ACC112 (cell line): ENCODE results near the gene SHCBP1L.

Experiments used
- H2AFZ ChIP-seq: fragments of 200-600 bp; sonication (generic); one replicate; pipeline ENCODE4 v1.6.0; 2017; ENCODE audit warnings: antibody characterized with exemption, low read length; ENCODE audit not compliant: unreplicated experiment
- H3K27ac ChIP-seq: fragments of 200-600 bp; sonication (generic); 2 replicates; pipeline ENCODE4 v1.5.1; 2014; ENCODE audit warnings: low read depth, mild to moderate bottlenecking, antibody characterized with exemption, low read length, moderate library complexity
- H3K27me3 ChIP-seq: fragments of 200-600 bp; sonication (generic); 2 replicates; pipeline ENCODE4 v1.6.1; 2014; ENCODE audit warnings: mild to moderate bottlenecking, antibody characterized with exemption, low read length, moderate library complexity, mixed read lengths; ENCODE audit not compliant: insufficient read depth
- H3K36me3 ChIP-seq: fragments of 200-600 bp; sonication (generic); 2 replicates; pipeline ENCODE4 v1.6.1; 2016; ENCODE audit warnings: mild to moderate bottlenecking, antibody characterized with exemption, low read length, moderate library complexity, mixed read lengths; ENCODE audit not compliant: insufficient read depth
- H3K4me1 ChIP-seq: fragments of 200-600 bp; sonication (generic); one replicate; pipeline ENCODE4 v1.6.1; 2016; ENCODE audit warnings: low read length, mixed read lengths; ENCODE audit not compliant: insufficient read depth, unreplicated experiment, control insufficient read depth
- H3K4me3 ChIP-seq: fragments of 200-600 bp; sonication (generic); 2 replicates; pipeline ENCODE4 v1.5.1; 2014; ENCODE audit warnings: mild to moderate bottlenecking, low read depth, low read length
- H3K79me2 ChIP-seq: fragments of 200-600 bp; sonication (generic); one replicate; pipeline ENCODE4 v1.6.0; 2016; ENCODE audit warnings: low read length; ENCODE audit not compliant: control insufficient read depth, unreplicated experiment, insufficient read depth

Gene SHCBP1L

GRCh38 chr1:182952677-182953444, at the start of gene SHCBP1L:
TSS of gene SHCBP1L (minus strand) at chr1:182953166. CDS start at chr1:182953133, 33 bp downstream.
- Histone ChIP-seq H3K27me3 (peaks cover 5% of the 10 kb centered on the region; the same call in 1 of the 2 replicates), H3K4me1 (peaks cover 20% of the 10 kb centered on the region), H3K36me3 (no peaks in the 10 kb centered on the region), H3K79me2 (no peaks in the 10 kb centered on the region), H3K4me3 (peak within 1 kb of the TSS; percentile 51; the same call in 1 of the 2 replicates), H2AFZ (peak within 1 kb of the TSS; percentile 53), H3K27ac (no peak within 1 kb of the TSS)

DNA sequence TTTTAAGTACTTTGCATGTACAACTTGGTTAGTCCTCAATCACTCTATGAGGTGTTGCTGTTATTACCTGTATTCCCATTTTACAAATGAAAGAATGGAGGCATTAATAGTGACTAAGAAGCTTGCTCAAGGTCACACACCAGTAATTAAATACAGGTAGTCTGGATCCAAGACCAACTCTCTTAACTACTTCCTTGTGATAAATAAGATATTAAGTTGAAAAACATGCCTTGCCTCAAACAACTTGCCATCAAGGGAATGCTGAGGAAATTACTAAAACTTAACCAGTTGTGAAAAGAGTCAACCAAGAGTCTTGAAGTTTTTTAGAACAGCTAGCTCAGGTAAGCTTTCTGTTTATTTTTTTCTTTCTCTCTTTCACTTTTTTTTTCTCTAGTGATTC, 49.3 kb upstream of the SHCBP1L start:
- Histone ChIP-seq H3K79me2 (no peaks in the 10 kb centered on the region), H3K36me3 (no peaks in the 10 kb centered on the region), H3K4me1 (peaks cover 15% of the 10 kb centered on the region), H3K27me3 (no peaks in the 10 kb centered on the region), H3K4me3 (peak overlapping the region; percentile 30; the same call in 1 of the 2 replicates), H2AFZ (peak overlapping the region; percentile 42), H3K27ac (no peak overlapping the region)

DNA sequence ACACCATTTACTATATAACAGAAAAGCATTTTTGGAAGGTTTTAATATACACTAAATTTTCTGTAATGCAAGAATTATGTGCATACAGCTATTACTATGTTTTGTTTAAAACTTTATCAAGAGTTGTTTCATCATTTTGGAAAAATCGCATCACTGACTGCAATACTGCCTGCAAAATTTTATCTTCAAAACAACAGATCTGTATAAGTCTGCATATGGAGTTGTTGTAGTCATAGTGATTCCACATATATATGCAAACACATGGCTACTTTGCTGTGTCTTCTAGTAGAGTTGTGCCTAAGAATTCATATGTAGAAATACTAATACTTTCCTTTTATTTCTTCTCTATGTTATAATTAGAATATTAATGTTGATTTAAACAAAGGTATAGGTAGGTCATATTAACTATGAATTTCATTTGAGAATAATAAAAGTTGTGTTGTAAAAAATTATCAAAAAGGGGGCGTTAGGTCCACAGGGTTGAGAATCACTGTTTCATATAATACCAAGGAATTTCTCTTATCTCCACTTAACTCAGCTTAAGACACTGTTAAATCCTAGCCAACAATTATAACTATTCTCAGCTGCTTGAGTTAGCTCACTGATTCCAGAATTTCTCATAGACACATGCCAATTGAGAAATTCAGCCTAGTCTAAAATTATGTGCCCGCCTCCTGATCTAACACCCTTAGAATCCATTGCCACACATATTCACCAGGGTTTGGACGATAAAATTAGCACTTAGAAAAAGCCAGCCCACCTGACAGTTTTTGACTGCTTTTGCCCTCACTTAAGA, 47.4 kb upstream of the SHCBP1L start:
- Histone ChIP-seq H3K4me1 (peaks cover 15% of the 10 kb centered on the region), H3K36me3 (no peaks in the 10 kb centered on the region), H2AFZ (no peak overlapping the region), H3K27ac (no peak overlapping the region), H3K4me3 (no peak overlapping the region), H3K79me2 (no peaks in the 10 kb centered on the region), H3K27me3 (no peaks in the 10 kb centered on the region)

- Histone ChIP-seq H3K27ac (no peak overlapping the region), H3K27me3 (no peaks in the 10 kb centered on the region), H3K79me2 (no peaks in the 10 kb centered on the region), H3K4me1 (peaks cover 11% of the 10 kb centered on the region), H2AFZ (no peak overlapping the region), H3K4me3 (no peak overlapping the region), H3K36me3 (no peaks in the 10 kb centered on the region)
Measured at GRCh38 chr1:182998482-182998881, 45.5 kb upstream of the SHCBP1L start.

GRCh38 chr1:182996816-182997215, 43.9 kb upstream of the SHCBP1L start:
- Histone ChIP-seq H3K27ac (no peak overlapping the region), H3K36me3 (no peaks in the 10 kb centered on the region), H3K79me2 (no peaks in the 10 kb centered on the region), H2AFZ (no peak overlapping the region), H3K4me1 (peaks cover under 1% of the 10 kb centered on the region), H3K4me3 (no peak overlapping the region), H3K27me3 (no peaks in the 10 kb centered on the region)

GRCh38 chr1:182995894-182996293, 42.9 kb upstream of the SHCBP1L start:
- H3K36me3 ChIP-seq: no peaks in the 10 kb centered on the region
- no peak overlapping the region for H2AFZ ChIP-seq
- H3K4me1 ChIP-seq: peaks cover 6% of the 10 kb centered on the region
- H3K27ac ChIP-seq: no peak overlapping the region
- H3K79me2 ChIP-seq: no peaks in the 10 kb centered on the region
- no peaks in the 10 kb centered on the region for H3K27me3 ChIP-seq
- H3K4me3 ChIP-seq: no peak overlapping the region

DNA sequence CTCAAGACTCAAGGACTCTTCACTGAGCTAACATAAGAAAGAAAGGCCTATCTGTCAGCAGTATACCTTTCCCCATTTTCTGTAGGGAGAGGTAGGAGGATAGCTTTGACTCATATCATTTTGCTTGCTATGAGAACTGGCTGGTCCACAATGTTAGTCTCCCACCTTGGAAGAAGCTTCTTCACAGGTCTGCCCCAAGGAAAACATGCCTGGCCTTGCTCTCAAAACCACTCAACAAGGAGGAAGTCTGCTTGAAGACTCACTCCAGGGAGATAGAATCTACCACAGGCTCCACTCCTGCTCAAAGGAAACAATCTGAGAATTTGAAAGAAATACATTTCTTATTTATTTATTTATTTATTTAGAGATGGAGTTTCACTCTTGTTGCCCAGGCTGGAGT, 40.8 kb upstream of the SHCBP1L start:
- no peak overlapping the region for H3K4me3 ChIP-seq
- no peaks in the 10 kb centered on the region for H3K36me3 ChIP-seq
- H3K4me1 ChIP-seq: peaks cover 19% of the 10 kb centered on the region
- H3K79me2 ChIP-seq: no peaks in the 10 kb centered on the region
- H2AFZ ChIP-seq: no peak overlapping the region
- H3K27me3 ChIP-seq: no peaks in the 10 kb centered on the region
- H3K27ac ChIP-seq: no peak overlapping the region

DNA sequence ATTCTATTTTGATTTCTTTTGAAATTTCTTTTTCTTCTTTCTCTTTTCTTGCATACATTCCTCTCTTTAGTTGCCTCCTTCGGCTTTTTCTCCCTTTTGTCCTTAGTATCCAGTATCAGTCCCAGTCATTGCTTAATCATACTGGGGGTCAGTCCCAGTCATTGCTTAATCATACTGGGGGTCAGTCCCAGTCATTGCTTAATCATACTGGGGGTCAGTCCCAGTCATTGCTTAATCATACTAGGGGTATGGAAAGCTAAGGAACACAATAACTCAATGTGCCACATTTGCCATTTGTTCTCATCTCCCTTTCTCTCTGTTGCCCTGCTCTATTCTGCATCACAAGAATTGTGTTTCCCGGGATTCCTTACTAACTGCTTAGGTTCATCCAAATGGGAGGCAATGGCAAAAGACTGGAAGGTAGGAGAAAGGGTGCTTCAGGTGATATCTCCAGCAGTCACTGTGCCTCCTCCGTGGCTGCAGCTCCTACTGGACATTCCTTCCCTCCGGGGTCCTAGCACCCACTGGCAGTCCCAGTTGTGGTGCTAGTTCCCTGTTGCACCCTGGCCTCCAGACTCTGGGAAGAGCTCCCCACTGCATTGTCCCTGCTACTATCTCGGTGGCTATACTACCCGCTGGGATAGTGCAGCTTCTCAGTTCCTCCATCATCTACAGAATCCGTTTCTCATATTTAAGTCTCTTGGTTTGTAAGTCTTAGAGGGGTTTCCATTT, 37.6 kb upstream of the SHCBP1L start:
- H3K27ac ChIP-seq: peak overlapping the region; percentile 78
- H3K27me3 ChIP-seq: no peaks in the 10 kb centered on the region
- H3K36me3 ChIP-seq: no peaks in the 10 kb centered on the region
- peak overlapping the region; percentile 38 for H3K4me3 ChIP-seq
- H3K79me2 ChIP-seq: no peaks in the 10 kb centered on the region
- peaks cover 19% of the 10 kb centered on the region for H3K4me1 ChIP-seq
- peak overlapping the region; percentile 95 for H2AFZ ChIP-seq

DNA sequence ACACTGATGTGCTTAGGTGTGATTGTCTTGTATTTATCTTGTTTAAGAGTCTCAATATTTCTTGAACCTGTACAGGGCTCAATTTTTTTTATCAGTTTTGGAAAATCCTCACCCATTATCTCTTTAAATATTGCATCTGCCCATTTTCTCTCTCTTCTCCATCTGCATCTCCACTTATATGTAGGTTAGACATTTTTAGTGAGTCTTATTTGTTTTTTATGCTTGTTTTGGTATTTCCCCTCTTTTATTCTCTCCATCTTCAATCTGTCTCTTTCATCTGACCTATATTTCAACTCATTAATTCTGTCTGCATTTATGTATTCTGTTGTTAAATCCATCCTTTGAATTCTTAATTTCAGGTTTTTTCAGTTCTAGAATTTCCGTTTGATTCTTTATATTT, 32.9 kb upstream of the SHCBP1L start:
- H3K27me3 ChIP-seq: no peaks in the 10 kb centered on the region
- H3K4me3 ChIP-seq: no peak overlapping the region
- H3K79me2 ChIP-seq: no peaks in the 10 kb centered on the region
- no peak overlapping the region for H2AFZ ChIP-seq
- H3K4me1 ChIP-seq: peaks cover 12% of the 10 kb centered on the region
- no peaks in the 10 kb centered on the region for H3K36me3 ChIP-seq
- no peak overlapping the region for H3K27ac ChIP-seq

DNA sequence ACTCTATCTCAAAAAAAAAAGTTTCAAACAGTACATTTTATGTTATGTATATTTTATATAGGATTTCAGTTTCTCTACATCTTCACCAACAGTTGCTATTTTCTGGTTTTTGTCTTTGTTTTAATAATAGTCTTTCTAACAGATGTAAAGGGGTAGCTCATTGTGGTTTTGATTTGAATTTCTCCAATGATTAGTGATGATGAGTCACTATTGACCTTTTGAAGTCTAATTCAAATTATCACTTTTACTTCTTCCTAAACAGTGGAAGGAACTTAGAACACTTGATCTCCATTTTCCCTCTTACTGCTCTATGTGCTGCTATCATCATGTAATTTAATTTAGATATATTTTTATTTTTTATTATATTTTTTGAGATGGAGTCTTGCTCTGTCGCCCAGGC, 31.7 kb upstream of the SHCBP1L start:
- Histone ChIP-seq H3K27me3 (no peaks in the 10 kb centered on the region), H2AFZ (no peak overlapping the region), H3K4me3 (no peak overlapping the region), H3K36me3 (no peaks in the 10 kb centered on the region), H3K79me2 (no peaks in the 10 kb centered on the region), H3K27ac (no peak overlapping the region), H3K4me1 (peaks cover 2% of the 10 kb centered on the region)
